ENCODE results near the gene NIM1K. TPM values are rescaled to one million over a fixed set of nuclear protein-coding genes. Genes with fewer than 3 reads are reported as not detected.
A peak's percentile ranks its signal among the peaks of the same experiment; 100 is the strongest.

The NIM1K gene
- total RNA-seq (1 to 10 TPM; 7.9 TPM), polyA plus RNA-seq (ENCODE audit: insufficient read length in 2 of 2) (10 to 100 TPM; 18.0 to 18.4 TPM)
- long read RNA-seq, donor 1, transcript NIM1K-201 (4 exons, 2,313 nt) = major isoform, 5 of 5 reads
- long read RNA-seq, donor 1, partial matches to known transcripts = 0 of 5 reads
- long read RNA-seq, donor 1, other reads (novel, unspliced or antisense) = 0 of 5 reads
- long read RNA-seq, donor 2, partial matches to known transcripts = 0 of 1 reads
- long read RNA-seq, donor 2, other reads (novel, unspliced or antisense) = 0 of 1 reads
- long read RNA-seq, donor 3, partial matches to known transcripts = 0 of 1 reads
- long read RNA-seq, donor 3, other reads (novel, unspliced or antisense) = 0 of 1 reads
- long read RNA-seq, donor 4 = 0 reads

DNA sequence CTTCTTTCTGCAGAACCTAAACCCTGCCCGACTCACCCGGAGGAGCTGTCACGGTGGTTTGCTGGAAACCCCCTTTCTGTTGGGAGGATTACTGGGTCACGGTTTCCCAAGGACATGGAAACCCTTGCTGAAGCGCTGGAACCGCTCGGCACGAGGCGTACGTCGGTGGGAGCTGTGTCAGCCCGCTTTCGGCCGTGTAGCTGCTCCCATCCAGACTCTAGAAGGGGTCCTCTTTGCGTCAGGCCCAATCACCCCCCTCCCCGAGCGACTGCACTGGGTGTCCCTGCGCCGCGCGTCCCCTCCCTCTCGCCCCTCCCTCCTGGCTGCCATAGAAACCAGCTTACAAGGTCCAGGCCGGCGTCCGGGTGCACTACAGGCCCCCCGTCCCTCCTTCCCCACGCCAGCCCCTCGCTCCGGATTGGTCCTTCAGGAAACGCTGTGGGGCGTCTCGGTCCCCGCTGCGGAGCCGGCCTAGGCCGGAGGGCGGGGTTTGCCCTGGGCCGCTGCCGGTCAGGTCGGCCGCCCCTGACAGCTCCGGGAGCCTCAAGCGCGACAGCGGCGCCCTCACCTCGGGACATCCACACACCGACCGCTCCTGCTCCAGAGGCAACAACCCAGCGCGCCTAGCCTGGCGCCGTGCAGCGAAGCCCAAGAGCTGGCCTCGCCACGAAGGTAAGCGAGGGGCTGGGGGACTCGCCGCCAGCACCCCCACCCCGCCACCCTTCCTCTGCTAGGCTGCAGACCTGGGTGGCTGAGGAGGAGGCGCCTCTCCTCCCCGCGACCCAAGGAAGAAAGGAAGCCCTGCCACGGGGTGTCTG lies at the start of gene NIM1K:
Gene NIM1K (plus strand): TSS at position 486 of the 818 bp plus-strand sequence. CDS start 53,551 bp downstream, outside the sequence.
- WGBS (ENCODE audit: insufficient coverage) = under 1% methylated on average over 60 of the region's 64 CpGs
- no peaks in the 10 kb centered on the region for H3K36me3 ChIP-seq (ENCODE audit: control insufficient read depth, insufficient read depth, low read length)
- H3K27me3 ChIP-seq (ENCODE audit: control insufficient read depth, insufficient read depth, low read length) = no peaks in the 10 kb centered on the region
- peak within 1 kb of the TSS; percentile 84 for H3K4me3 ChIP-seq (ENCODE audit: low read depth, low read length)
- H3K9me3 ChIP-seq (ENCODE audit: control insufficient read depth, insufficient read depth, low read length) = no peaks in the 10 kb centered on the region
- H3K27ac ChIP-seq (ENCODE audit: low read depth, low read length) = peak within 1 kb of the TSS; percentile 89
- peak; percentile 68 to 96 (median 80) for DNase-seq (ENCODE audit: low read depth in 4 of 6, low spot score in 6 of 6)
- H3K4me1 ChIP-seq (ENCODE audit: control insufficient read depth, insufficient read depth, low read length) = peaks cover 23% of the 10 kb centered on the region

GRCh38 chr5:43145071-43145470 lies 47.0 kb upstream of the NIM1K start:
- DNase-seq (ENCODE audit: low read depth in 4 of 6, low spot score in 6 of 6) = no peak
- no peaks in the 10 kb centered on the region for H3K9me3 ChIP-seq (ENCODE audit: control insufficient read depth, insufficient read depth, low read length)
- no peak overlapping the region for H3K4me3 ChIP-seq (ENCODE audit: low read depth, low read length)
- 100% methylated on average over 1 of the region's 3 CpGs for WGBS (ENCODE audit: insufficient coverage)
- H3K36me3 ChIP-seq (ENCODE audit: control insufficient read depth, insufficient read depth, low read length) = peaks cover 12% of the 10 kb centered on the region
- no peak overlapping the region for H3K27ac ChIP-seq (ENCODE audit: low read depth, low read length)
- no peaks in the 10 kb centered on the region for H3K27me3 ChIP-seq (ENCODE audit: control insufficient read depth, insufficient read depth, low read length)
- no peaks in the 10 kb centered on the region for H3K4me1 ChIP-seq (ENCODE audit: control insufficient read depth, insufficient read depth, low read length)

DNA sequence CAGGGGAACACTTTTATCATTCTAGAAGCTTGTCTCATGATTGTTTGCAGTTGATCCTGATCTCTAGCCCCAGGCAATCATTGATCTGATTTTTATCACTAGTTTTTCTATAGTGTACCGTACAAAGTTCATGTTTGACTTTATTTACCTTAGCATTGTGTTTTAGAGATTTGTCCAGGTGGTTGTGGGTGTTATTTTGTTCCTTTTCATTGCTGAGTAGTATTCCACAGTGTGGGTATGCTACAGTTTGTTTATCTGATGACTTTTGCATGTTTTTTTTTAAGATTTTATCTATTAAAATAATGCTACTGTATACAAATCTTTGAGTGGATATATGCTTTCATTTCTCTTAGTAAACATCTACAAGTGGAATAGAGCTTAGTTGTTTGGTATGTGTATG lies 45.1 kb upstream of the NIM1K start:
- Histone ChIP-seq H3K27ac (ENCODE audit: low read depth, low read length) (no peak overlapping the region), H3K4me1 (ENCODE audit: control insufficient read depth, insufficient read depth, low read length) (no peaks in the 10 kb centered on the region), H3K9me3 (ENCODE audit: control insufficient read depth, insufficient read depth, low read length) (no peaks in the 10 kb centered on the region), H3K27me3 (ENCODE audit: control insufficient read depth, insufficient read depth, low read length) (no peaks in the 10 kb centered on the region), H3K36me3 (ENCODE audit: control insufficient read depth, insufficient read depth, low read length) (peaks cover 16% of the 10 kb centered on the region), H3K4me3 (ENCODE audit: low read depth, low read length) (no peak overlapping the region)
- DNase-seq (ENCODE audit: low read depth in 4 of 6, low spot score in 6 of 6) = no peak
- no CpG with 5 or more reads among the region's 1 CpG for WGBS (ENCODE audit: insufficient coverage)

- Histone ChIP-seq H3K4me3 (ENCODE audit: low read depth, low read length) (no peak overlapping the region), H3K4me1 (ENCODE audit: control insufficient read depth, insufficient read depth, low read length) (no peaks in the 10 kb centered on the region)
- DNase-seq (ENCODE audit: low read depth in 4 of 6, low spot score in 6 of 6) = no peak
These were observed 43.6 kb upstream of the NIM1K start for GRCh38 chr5:43148417-43148816.

GRCh38 chr5:43149231-43149630 lies 42.8 kb upstream of the NIM1K start:
- no peak for DNase-seq (ENCODE audit: low read depth in 4 of 6, low spot score in 6 of 6)
- Histone ChIP-seq H3K9me3 (ENCODE audit: control insufficient read depth, insufficient read depth, low read length) (no peaks in the 10 kb centered on the region), H3K36me3 (ENCODE audit: control insufficient read depth, insufficient read depth, low read length) (peaks cover 16% of the 10 kb centered on the region), H3K4me3 (ENCODE audit: low read depth, low read length) (no peak overlapping the region), H3K27ac (ENCODE audit: low read depth, low read length) (no peak overlapping the region), H3K27me3 (ENCODE audit: control insufficient read depth, insufficient read depth, low read length) (no peaks in the 10 kb centered on the region), H3K4me1 (ENCODE audit: control insufficient read depth, insufficient read depth, low read length) (no peaks in the 10 kb centered on the region)
- WGBS (ENCODE audit: insufficient coverage) = no CpG with 5 or more reads among the region's 7 CpGs

More at GRCh38 chr5:43148417-43148816, 43.6 kb upstream of the NIM1K start:
- no peak overlapping the region for H3K27ac ChIP-seq (ENCODE audit: low read depth, low read length)
- peaks cover 16% of the 10 kb centered on the region for H3K36me3 ChIP-seq (ENCODE audit: control insufficient read depth, insufficient read depth, low read length)
- H3K27me3 ChIP-seq (ENCODE audit: control insufficient read depth, insufficient read depth, low read length) = no peaks in the 10 kb centered on the region
- no CpG with 5 or more reads among the region's 1 CpG for WGBS (ENCODE audit: insufficient coverage)
- no peaks in the 10 kb centered on the region for H3K9me3 ChIP-seq (ENCODE audit: control insufficient read depth, insufficient read depth, low read length)

DNA sequence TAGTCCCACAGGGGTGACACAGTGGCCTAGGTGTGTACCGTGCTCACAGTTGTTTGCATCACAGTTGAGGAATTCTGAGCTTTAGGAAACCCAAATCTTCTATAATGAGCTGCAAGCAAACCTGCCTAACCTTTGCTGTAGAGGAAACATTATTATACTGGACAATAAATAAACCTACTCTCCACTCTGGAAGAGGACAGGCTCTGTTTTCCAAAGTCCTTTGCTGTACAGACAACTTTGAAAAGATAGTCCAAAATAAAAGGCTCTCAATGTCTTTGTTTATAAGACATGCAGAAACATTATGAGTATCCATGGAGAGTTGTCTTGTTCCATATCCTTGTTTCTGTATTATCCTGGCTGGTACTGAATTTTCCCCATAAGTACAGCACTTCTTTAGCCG lies 42.0 kb upstream of the NIM1K start:
- peaks cover 16% of the 10 kb centered on the region for H3K36me3 ChIP-seq (ENCODE audit: control insufficient read depth, insufficient read depth, low read length)
- no peak for DNase-seq (ENCODE audit: low read depth in 4 of 6, low spot score in 6 of 6)
- WGBS (ENCODE audit: insufficient coverage) = no CpG with 5 or more reads among the region's 2 CpGs
- no peaks in the 10 kb centered on the region for H3K9me3 ChIP-seq (ENCODE audit: control insufficient read depth, insufficient read depth, low read length)
- H3K27me3 ChIP-seq (ENCODE audit: control insufficient read depth, insufficient read depth, low read length) = no peaks in the 10 kb centered on the region
- no peak overlapping the region for H3K27ac ChIP-seq (ENCODE audit: low read depth, low read length)
- no peaks in the 10 kb centered on the region for H3K4me1 ChIP-seq (ENCODE audit: control insufficient read depth, insufficient read depth, low read length)
- no peak overlapping the region for H3K4me3 ChIP-seq (ENCODE audit: low read depth, low read length)

- no peak for DNase-seq (ENCODE audit: low read depth in 4 of 6, low spot score in 6 of 6)
- H3K9me3 ChIP-seq (ENCODE audit: control insufficient read depth, insufficient read depth, low read length) = no peaks in the 10 kb centered on the region
- no peaks in the 10 kb centered on the region for H3K4me1 ChIP-seq (ENCODE audit: control insufficient read depth, insufficient read depth, low read length)
- peaks cover 16% of the 10 kb centered on the region for H3K36me3 ChIP-seq (ENCODE audit: control insufficient read depth, insufficient read depth, low read length)
- H3K4me3 ChIP-seq (ENCODE audit: low read depth, low read length) = no peak overlapping the region
- no peaks in the 10 kb centered on the region for H3K27me3 ChIP-seq (ENCODE audit: control insufficient read depth, insufficient read depth, low read length)
- H3K27ac ChIP-seq (ENCODE audit: low read depth, low read length) = no peak overlapping the region
- WGBS (ENCODE audit: insufficient coverage) = no CpG with 5 or more reads among the region's 2 CpGs
These were observed 41.3 kb upstream of the NIM1K start for GRCh38 chr5:43150748-43151147.

DNA sequence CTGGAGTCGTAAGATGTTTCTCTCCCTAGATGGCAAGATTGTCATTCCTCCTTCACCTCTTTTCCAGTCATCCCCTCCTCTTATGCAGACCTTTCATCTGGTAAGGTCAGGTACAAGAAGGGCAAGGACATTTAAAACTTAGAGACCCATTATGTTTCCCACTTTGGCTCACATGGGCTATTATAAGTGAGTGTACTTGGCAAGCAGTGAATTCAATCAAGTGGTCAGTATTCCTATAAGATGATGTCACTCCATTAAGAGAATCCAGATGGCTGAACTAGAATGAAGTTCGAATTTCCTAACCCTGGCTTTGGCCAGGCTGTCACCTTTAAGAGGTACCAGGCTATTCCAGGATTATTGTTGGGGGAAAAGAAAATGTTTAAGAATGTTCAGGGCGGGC lies 39.1 kb upstream of the NIM1K start:
- Histone ChIP-seq H3K27ac (ENCODE audit: low read depth, low read length) (no peak overlapping the region), H3K36me3 (ENCODE audit: control insufficient read depth, insufficient read depth, low read length) (peaks cover 11% of the 10 kb centered on the region), H3K4me1 (ENCODE audit: control insufficient read depth, insufficient read depth, low read length) (no peaks in the 10 kb centered on the region), H3K27me3 (ENCODE audit: control insufficient read depth, insufficient read depth, low read length) (no peaks in the 10 kb centered on the region), H3K4me3 (ENCODE audit: low read depth, low read length) (no peak overlapping the region), H3K9me3 (ENCODE audit: control insufficient read depth, insufficient read depth, low read length) (no peaks in the 10 kb centered on the region)
- 67% methylated on average over 1 of the region's 3 CpGs for WGBS (ENCODE audit: insufficient coverage)
- no peak for DNase-seq (ENCODE audit: low read depth in 4 of 6, low spot score in 6 of 6)

DNA sequence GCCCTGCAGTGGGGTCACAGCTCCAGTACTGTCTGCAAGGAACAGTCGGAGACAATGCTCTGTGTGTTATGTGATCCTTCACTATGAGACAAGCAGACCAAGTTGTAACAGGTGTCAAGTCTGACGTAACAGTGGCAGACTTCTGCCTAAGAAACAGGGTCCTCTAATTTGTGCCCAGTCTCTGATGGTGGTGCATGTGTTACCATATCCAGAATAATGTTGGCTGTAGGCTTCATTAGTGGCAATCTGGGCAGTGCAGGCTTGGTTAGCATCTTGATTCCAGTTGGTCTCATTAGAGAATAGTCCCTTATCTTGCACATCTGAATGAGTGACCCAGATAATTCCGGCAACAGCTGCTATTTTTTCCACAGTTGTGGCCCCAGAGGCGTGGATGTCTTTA lies 37.6 kb upstream of the NIM1K start:
- Histone ChIP-seq H3K9me3 (ENCODE audit: control insufficient read depth, insufficient read depth, low read length) (no peaks in the 10 kb centered on the region), H3K4me3 (ENCODE audit: low read depth, low read length) (no peak overlapping the region), H3K4me1 (ENCODE audit: control insufficient read depth, insufficient read depth, low read length) (no peaks in the 10 kb centered on the region), H3K36me3 (ENCODE audit: control insufficient read depth, insufficient read depth, low read length) (peaks cover 15% of the 10 kb centered on the region), H3K27ac (ENCODE audit: low read depth, low read length) (no peak overlapping the region), H3K27me3 (ENCODE audit: control insufficient read depth, insufficient read depth, low read length) (no peaks in the 10 kb centered on the region)
- no peak for DNase-seq (ENCODE audit: low read depth in 4 of 6, low spot score in 6 of 6)
- WGBS (ENCODE audit: insufficient coverage) = 61% methylated on average over 3 of the region's 4 CpGs

Measured in spinal cord (tissue), 10 donors.